Type B pancreatic cell (in vitro differentiated cells): Measurements from ENCODE around the gene NKPD1. TPM values are rescaled to one million over a fixed set of nuclear protein-coding genes. Genes with fewer than 3 reads are reported as not detected.

Experiments
- DNase-seq: peaks from one replicate; pipeline ENCODE4 v3.0.0; 2021; ENCODE audit warnings: mixed read lengths; ENCODE audit not compliant: unreplicated experiment; ENCODE audit errors: extremely low spot score
- H3K27ac Mint-ChIP-seq: 2 replicates; pipeline ENCODE4 v1.8.0; 2021; ENCODE audit warnings: mild to moderate bottlenecking, mixed read lengths
- H3K27me3 Mint-ChIP-seq: 2 replicates; pipeline ENCODE4 v1.8.0; 2021; ENCODE audit warnings: mixed read lengths
- H3K36me3 Mint-ChIP-seq: 2 replicates; pipeline ENCODE4 v1.8.0; 2021; ENCODE audit warnings: mixed read lengths
- H3K4me1 Mint-ChIP-seq: one replicate; pipeline ENCODE4 v1.8.0; 2021; ENCODE audit warnings: mixed read lengths; ENCODE audit not compliant: unreplicated experiment
- H3K4me3 Mint-ChIP-seq: 2 replicates; pipeline ENCODE4 v1.8.0; 2021; ENCODE audit warnings: mild to moderate bottlenecking, mixed read lengths
- H3K9me3 Mint-ChIP-seq: 2 replicates; pipeline ENCODE4 v1.8.0; 2021; ENCODE audit warnings: mixed read lengths
- CTCF ChIP-seq: fragments of 200-600 bp; sonication (generic); conservative IDR thresholded peaks from 2 replicates; pipeline ENCODE4 v1.5.0; 2021; ENCODE audit warnings: antibody characterized with exemption, mild to moderate bottlenecking
- total RNA-seq: library from RNA; stranded (reverse); gene quantifications from 2 replicates; pipeline ENCODE4 v1.2.1, GENCODE V29; 2021; ENCODE audit warnings: low replicate concordance

NKPD1 gene
- total RNA-seq, 1 donor from 2014 or later = 0.56 TPM

DNA sequence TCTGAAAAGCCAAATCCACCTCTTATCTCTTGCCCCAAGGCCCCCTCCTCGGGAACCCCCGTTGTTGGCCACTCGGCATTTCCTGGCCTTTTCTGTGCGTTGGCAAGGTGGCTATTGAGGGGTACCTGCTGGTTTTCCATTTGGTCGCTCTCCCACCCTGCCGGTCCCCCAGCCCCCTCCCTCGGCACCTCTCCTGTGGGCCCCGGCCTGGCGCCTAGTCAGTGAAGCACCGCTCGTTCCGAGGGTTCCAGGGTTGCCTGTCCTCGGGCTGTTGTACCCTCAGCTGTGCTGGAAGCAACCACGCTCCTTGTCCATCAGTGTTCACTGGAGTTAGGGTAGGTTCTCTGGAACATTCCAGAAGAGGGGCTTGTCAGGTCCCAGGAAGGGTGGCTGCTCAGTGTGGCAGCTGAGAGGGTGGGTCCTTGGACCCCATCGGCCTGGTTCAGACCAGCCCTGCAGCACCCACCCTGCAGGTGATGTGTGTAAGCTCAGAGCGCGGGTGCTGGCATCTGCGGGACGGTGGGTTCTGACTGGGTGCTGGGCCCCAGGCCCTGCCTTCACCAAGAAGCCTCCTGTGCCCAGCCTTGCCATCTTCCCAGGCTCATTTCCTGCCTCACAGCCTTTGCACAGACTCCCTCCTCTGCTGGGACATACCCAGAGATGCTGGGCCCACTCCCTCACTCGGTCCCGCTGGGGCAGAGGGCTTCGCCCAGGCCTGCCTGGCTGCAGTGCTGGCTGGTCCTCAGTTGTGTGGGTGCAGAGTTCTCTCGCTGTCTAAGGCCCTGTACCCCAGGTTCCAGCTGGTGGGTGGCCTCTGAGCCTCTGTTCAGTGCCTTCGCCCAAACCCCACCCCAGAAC lies 21.3 kb downstream of the NKPD1 start:
- H3K27me3 Mint-ChIP-seq = no peaks in the 10 kb centered on the region
- TF ChIP-seq CTCF = no peak
- no peak for DNase-seq
- peaks cover 23% of the 10 kb centered on the region for H3K4me1 Mint-ChIP-seq
- H3K36me3 Mint-ChIP-seq = peaks cover 4% of the 10 kb centered on the region
- H3K27ac Mint-ChIP-seq = no peak overlapping the region
- no peaks in the 10 kb centered on the region for H3K9me3 Mint-ChIP-seq
- no peak overlapping the region for H3K4me3 Mint-ChIP-seq

DNA sequence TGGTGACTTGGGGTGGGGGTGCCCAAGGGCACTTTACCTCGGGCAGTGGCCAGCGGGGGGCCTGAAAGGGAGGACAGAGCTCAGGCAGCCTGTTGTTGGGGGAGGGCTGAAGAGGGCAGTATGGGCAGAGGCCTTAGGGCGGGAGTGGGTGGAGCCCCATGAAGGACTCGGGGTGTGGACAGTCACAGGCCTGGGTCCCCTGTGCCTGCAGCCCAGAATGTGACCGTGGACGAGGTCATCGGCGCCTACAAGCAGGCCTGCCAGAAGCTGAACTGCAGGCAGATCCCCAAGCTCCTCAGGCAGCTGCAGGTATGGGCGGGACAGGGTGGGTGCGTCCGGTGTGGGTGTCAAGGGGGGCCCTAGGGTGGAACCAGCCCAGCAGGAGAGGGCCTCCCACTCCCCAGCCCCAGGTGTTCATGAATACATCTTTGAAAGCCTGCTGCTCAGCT lies 22.5 kb downstream of the NKPD1 start:
- Mint-ChIP-seq H3K4me1 (peaks cover 29% of the 10 kb centered on the region), H3K9me3 (no peaks in the 10 kb centered on the region), H3K36me3 (peaks cover 4% of the 10 kb centered on the region), H3K27ac (peak overlapping the region; percentile 54), H3K27me3 (no peaks in the 10 kb centered on the region), H3K4me3 (peak overlapping the region; percentile 51)
- no peak for TF ChIP-seq CTCF
- no peak for DNase-seq

- no peak for TF ChIP-seq CTCF
- Mint-ChIP-seq H3K36me3 (no peaks in the 10 kb centered on the region), H3K4me1 (peaks cover 29% of the 10 kb centered on the region), H3K27me3 (no peaks in the 10 kb centered on the region), H3K27ac (peak overlapping the region; percentile 54), H3K9me3 (no peaks in the 10 kb centered on the region), H3K4me3 (peak overlapping the region; percentile 21)
- DNase-seq = no peak
Measured at GRCh38 chr19:45137179-45137761, 23.5 kb downstream of the NKPD1 start.

GRCh38 chr19:45136507-45137178 lies 24.1 kb downstream of the NKPD1 start:
- H3K4me1 Mint-ChIP-seq = peaks cover 29% of the 10 kb centered on the region
- no peak for TF ChIP-seq CTCF
- H3K9me3 Mint-ChIP-seq = no peaks in the 10 kb centered on the region
- H3K4me3 Mint-ChIP-seq = peak overlapping the region; percentile 21
- no peak for DNase-seq
- peak overlapping the region; percentile 54 for H3K27ac Mint-ChIP-seq
- no peaks in the 10 kb centered on the region for H3K27me3 Mint-ChIP-seq
- H3K36me3 Mint-ChIP-seq = no peaks in the 10 kb centered on the region

- Mint-ChIP-seq H3K4me1 (peaks cover 33% of the 10 kb centered on the region), H3K9me3 (no peaks in the 10 kb centered on the region), H3K27ac (no peak overlapping the region), H3K4me3 (no peak overlapping the region), H3K36me3 (no peaks in the 10 kb centered on the region), H3K27me3 (no peaks in the 10 kb centered on the region)
- no peak for TF ChIP-seq CTCF
- DNase-seq = no peak
Measured at GRCh38 chr19:45135176-45135885, 25.5 kb downstream of the NKPD1 start.
